Activated CD4-positive, alpha-beta T cell treated with anti-CD3 and anti-CD28 coated beads, Interleukin-2, amount 10 ng/mL, durations not matched to agents 24 days and 14 days (primary cell): ENCODE measurements around the gene GPR89B. TPM values are rescaled to one million over a fixed set of nuclear protein-coding genes. Genes with fewer than 3 reads are reported as not detected.
A peak's percentile ranks its signal among the peaks of the same experiment; 100 is the strongest.
"Not testable (repeated sequence)": the region's sequence is repeated elsewhere in the genome, so short reads cannot be mapped to it uniquely, and the experiment has no call there.

Experiments used
- DNase-seq: peaks from one replicate; pipeline ENCODE4 v3.0.0; 2022
- H3K27ac Mint-ChIP-seq: one replicate; pipeline ENCODE4 v1.8.0; 2022; ENCODE audit warnings: mild to moderate bottlenecking, mixed read lengths
- H3K27me3 Mint-ChIP-seq: one replicate; pipeline ENCODE4 v1.8.0; 2022; ENCODE audit warnings: mixed read lengths
- H3K36me3 Mint-ChIP-seq: one replicate; pipeline ENCODE4 v1.8.0; 2022; ENCODE audit warnings: low read depth, mild to moderate bottlenecking, mixed read lengths
- H3K4me1 Mint-ChIP-seq: one replicate; pipeline ENCODE4 v1.8.0; 2021; ENCODE audit warnings: mixed read lengths
- H3K4me3 Mint-ChIP-seq: one replicate; pipeline ENCODE4 v1.8.0; 2022; ENCODE audit warnings: mild to moderate bottlenecking, moderate library complexity, mixed read lengths
- H3K9me3 Mint-ChIP-seq: one replicate; pipeline ENCODE4 v1.8.0; 2021; ENCODE audit warnings: mixed read lengths
- intact Hi-C: fragments of 100-400 bp; cut with micrococcal nuclease; formaldehyde crosslinking; loops from one replicate; pipeline ENCODE4 v1.15.1; 2023
- total RNA-seq: library from RNA; stranded (reverse); gene quantifications from 2 replicates; pipeline ENCODE4 v1.2.3, GENCODE V29; 2022

The GPR89B gene
- total RNA-seq, 1 donor from 2014 or later, result 17.2 TPM

GRCh38 chr1:147907786-147908509 is 20.3 kb upstream of the GPR89B start:
- H3K9me3 Mint-ChIP-seq, result no peaks in the 10 kb centered on the region
- no peak for DNase-seq
- no peaks in the 10 kb centered on the region for H3K36me3 Mint-ChIP-seq
- peaks cover 6% of the 10 kb centered on the region for H3K4me1 Mint-ChIP-seq
- intact Hi-C loops, result no loop called here
- H3K27ac Mint-ChIP-seq, result no peak overlapping the region
- H3K4me3 Mint-ChIP-seq, result no peak overlapping the region
- H3K27me3 Mint-ChIP-seq, result peaks cover 15% of the 10 kb centered on the region

GRCh38 chr1:147912553-147912952 is 15.7 kb upstream of the GPR89B start:
- intact Hi-C loops, result no loop called here
- no peaks in the 10 kb centered on the region for H3K36me3 Mint-ChIP-seq
- H3K4me3 Mint-ChIP-seq, result no peak overlapping the region
- no peaks in the 10 kb centered on the region for H3K9me3 Mint-ChIP-seq
- H3K4me1 Mint-ChIP-seq, result no peaks in the 10 kb centered on the region
- DNase-seq, result no peak
- no peak overlapping the region for H3K27ac Mint-ChIP-seq
- peaks cover 34% of the 10 kb centered on the region for H3K27me3 Mint-ChIP-seq

- Mint-ChIP-seq H3K4me1 (no peaks in the 10 kb centered on the region), H3K4me3 (no peak overlapping the region), H3K9me3 (no peaks in the 10 kb centered on the region), H3K27ac (no peak overlapping the region), H3K27me3 (peaks cover 36% of the 10 kb centered on the region), H3K36me3 (no peaks in the 10 kb centered on the region)
- intact Hi-C loops, result no loop called here
- no peak for DNase-seq
Measured at GRCh38 chr1:147913362-147913942, 14.8 kb upstream of the GPR89B start.

- intact Hi-C loops, result no loop called here
- Mint-ChIP-seq H3K27me3 (peaks cover 24% of the 10 kb centered on the region), H3K36me3 (no peaks in the 10 kb centered on the region), H3K27ac (no peak overlapping the region), H3K9me3 (no peaks in the 10 kb centered on the region), H3K4me3 (no peak overlapping the region), H3K4me1 (peaks cover 5% of the 10 kb centered on the region)
- DNase-seq, result no peak
Measured at GRCh38 chr1:147919896-147920295, 8.3 kb upstream of the GPR89B start.

- Mint-ChIP-seq H3K4me3 (no peak overlapping the region), H3K9me3 (no peaks in the 10 kb centered on the region), H3K36me3 (no peaks in the 10 kb centered on the region), H3K4me1 (peaks cover 9% of the 10 kb centered on the region), H3K27ac (no peak overlapping the region), H3K27me3 (peaks cover 2% of the 10 kb centered on the region)
- no peak for DNase-seq
- intact Hi-C loops, result no loop called here
Measured at GRCh38 chr1:147924813-147925212, 3.4 kb upstream of the GPR89B start.

GRCh38 chr1:147927215-147927614 is 1.0 kb upstream of the GPR89B start:
- H3K27ac Mint-ChIP-seq, H3K36me3 Mint-ChIP-seq, intact Hi-C loops, H3K9me3 Mint-ChIP-seq, H3K4me3 Mint-ChIP-seq, DNase-seq, H3K27me3 Mint-ChIP-seq: not testable (repeated sequence)
- peaks cover 18% of the 10 kb centered on the region for H3K4me1 Mint-ChIP-seq

- intact Hi-C loops, H3K27me3 Mint-ChIP-seq, H3K27ac Mint-ChIP-seq, H3K4me3 Mint-ChIP-seq, H3K9me3 Mint-ChIP-seq, H3K36me3 Mint-ChIP-seq: not testable (repeated sequence)
- peaks cover 21% of the 10 kb centered on the region for H3K4me1 Mint-ChIP-seq
- peak; percentile 55 for DNase-seq
Measured at GRCh38 chr1:147927689-147928088, 531 bp upstream of the GPR89B start.

GRCh38 chr1:147931137-147931536 is 2.9 kb downstream of the GPR89B start:
- H3K27me3 Mint-ChIP-seq, H3K9me3 Mint-ChIP-seq, intact Hi-C loops, H3K4me3 Mint-ChIP-seq, H3K27ac Mint-ChIP-seq, DNase-seq: not testable (repeated sequence)
- Mint-ChIP-seq H3K4me1 (peaks cover 14% of the 10 kb centered on the region), H3K36me3 (peaks cover 11% of the 10 kb centered on the region)

GRCh38 chr1:147935296-147935695 is 7.1 kb downstream of the GPR89B start:
- intact Hi-C loops, H3K4me3 Mint-ChIP-seq, DNase-seq, H3K27me3 Mint-ChIP-seq, H3K27ac Mint-ChIP-seq, H3K9me3 Mint-ChIP-seq: not testable (repeated sequence)
- peaks cover 10% of the 10 kb centered on the region for H3K4me1 Mint-ChIP-seq
- H3K36me3 Mint-ChIP-seq, result peaks cover 17% of the 10 kb centered on the region

- H3K9me3 Mint-ChIP-seq, H3K4me3 Mint-ChIP-seq, H3K27ac Mint-ChIP-seq, H3K36me3 Mint-ChIP-seq, H3K27me3 Mint-ChIP-seq, intact Hi-C loops, H3K4me1 Mint-ChIP-seq, DNase-seq: not testable (repeated sequence)
Measured at GRCh38 chr1:147940456-147940855, 12.2 kb downstream of the GPR89B start.

GRCh38 chr1:147942563-147942962 is 14.3 kb downstream of the GPR89B start:
- intact Hi-C loops, result not testable (repeated sequence)

GRCh38 chr1:147949517-147949916 is 21.3 kb downstream of the GPR89B start:
- H3K9me3 Mint-ChIP-seq, H3K27me3 Mint-ChIP-seq: not testable (repeated sequence)

More at GRCh38 chr1:147942563-147942962, 14.3 kb downstream of the GPR89B start:
- H3K9me3 Mint-ChIP-seq, H3K36me3 Mint-ChIP-seq, H3K27me3 Mint-ChIP-seq, DNase-seq, H3K4me3 Mint-ChIP-seq, H3K27ac Mint-ChIP-seq, H3K4me1 Mint-ChIP-seq: not testable (repeated sequence)

GRCh38 chr1:147958906-147959305 is 30.7 kb downstream of the GPR89B start:
- not testable (repeated sequence) for H3K27ac Mint-ChIP-seq, H3K36me3 Mint-ChIP-seq

More at GRCh38 chr1:147949517-147949916, 21.3 kb downstream of the GPR89B start:
- H3K4me3 Mint-ChIP-seq, H3K4me1 Mint-ChIP-seq, H3K27ac Mint-ChIP-seq, DNase-seq, H3K36me3 Mint-ChIP-seq, intact Hi-C loops: not testable (repeated sequence)

GRCh38 chr1:147959680-147960079 is 31.5 kb downstream of the GPR89B start:
- H3K27me3 Mint-ChIP-seq, H3K9me3 Mint-ChIP-seq, H3K4me1 Mint-ChIP-seq, H3K36me3 Mint-ChIP-seq, H3K27ac Mint-ChIP-seq, H3K4me3 Mint-ChIP-seq, intact Hi-C loops, DNase-seq: not testable (repeated sequence)

More at GRCh38 chr1:147958906-147959305, 30.7 kb downstream of the GPR89B start:
- H3K27me3 Mint-ChIP-seq, intact Hi-C loops, H3K9me3 Mint-ChIP-seq, H3K4me1 Mint-ChIP-seq, DNase-seq, H3K4me3 Mint-ChIP-seq: not testable (repeated sequence)

- H3K9me3 Mint-ChIP-seq, H3K27me3 Mint-ChIP-seq, H3K27ac Mint-ChIP-seq, DNase-seq, intact Hi-C loops, H3K4me1 Mint-ChIP-seq, H3K4me3 Mint-ChIP-seq, H3K36me3 Mint-ChIP-seq: not testable (repeated sequence)
Measured at GRCh38 chr1:147964575-147964974, 36.4 kb downstream of the GPR89B start.
